HG02885 (cell line): Measurements from ENCODE around the gene MRRF.
"Not testable (repeated sequence)": the region's sequence is repeated elsewhere in the genome, so short reads cannot be mapped to it uniquely, and the experiment has no call there.

Experiments used
- ATAC-seq: cut with Tn5 transposase; IDR thresholded peaks from one replicate; pipeline ENCODE4 v1.9.1; 2021; ENCODE audit warnings: mild to moderate bottlenecking; ENCODE audit not compliant: unreplicated experiment, poor library complexity

Gene MRRF

GRCh38 chr9:122348791-122349190 lies 84.1 kb downstream of the MRRF start:
- no peak for ATAC-seq

DNA sequence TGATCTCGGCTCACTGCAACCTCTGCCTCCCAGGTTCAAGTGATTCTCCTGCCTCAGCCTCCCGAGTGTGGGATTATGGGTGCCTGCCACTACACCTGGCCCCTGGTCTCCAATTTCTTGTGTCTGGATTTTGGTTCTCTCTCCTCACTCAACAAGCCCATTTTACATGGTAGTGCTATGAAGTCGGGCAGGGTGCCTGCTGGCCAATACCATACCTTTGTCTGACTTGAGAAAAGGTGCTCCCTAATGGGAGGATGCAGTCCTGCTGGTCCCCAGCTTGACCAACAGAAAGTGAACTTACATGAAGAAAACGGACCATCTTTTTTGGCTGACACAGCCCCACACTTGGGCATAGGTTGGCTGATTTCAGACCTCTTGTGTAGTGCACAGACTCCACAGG lies 84.5 kb downstream of the MRRF start:
- ATAC-seq, result no peak

GRCh38 chr9:122350577-122351355 lies 86.1 kb downstream of the MRRF start:
- ATAC-seq, result peak; percentile 90

DNA sequence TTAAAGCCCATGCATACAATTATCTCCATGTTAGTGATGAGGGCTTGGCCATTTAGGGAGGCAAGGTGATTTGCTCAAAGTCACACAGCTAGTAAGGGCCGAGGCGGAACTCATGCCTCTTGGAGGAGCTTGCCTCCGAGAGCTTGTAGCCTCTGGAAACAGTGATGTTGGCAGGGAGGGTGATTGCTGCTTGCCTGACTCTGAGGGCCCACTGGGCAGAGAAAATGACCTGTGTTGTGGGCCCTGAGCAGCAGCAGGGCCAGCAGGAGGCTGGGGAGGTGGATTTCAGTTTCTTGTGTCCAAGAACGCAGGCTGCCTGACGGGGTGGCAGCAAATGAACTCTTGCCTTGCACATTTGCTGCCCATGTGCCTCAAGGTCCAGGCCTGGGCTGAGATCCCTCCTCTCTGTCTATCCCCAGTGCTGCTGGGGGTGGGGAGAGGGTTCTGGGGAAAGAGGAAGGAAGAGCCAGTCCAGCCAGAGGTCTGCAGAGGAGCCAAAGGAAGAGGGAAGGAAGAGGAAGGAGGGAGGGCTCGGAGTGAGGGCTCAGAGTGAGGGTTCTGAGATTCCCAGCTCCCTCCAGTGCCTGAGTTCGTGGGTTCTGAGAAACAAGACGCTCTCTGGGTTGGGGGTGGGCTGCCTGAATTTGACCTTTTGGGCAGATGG lies 90.0 kb downstream of the MRRF start:
- no peak for ATAC-seq

DNA sequence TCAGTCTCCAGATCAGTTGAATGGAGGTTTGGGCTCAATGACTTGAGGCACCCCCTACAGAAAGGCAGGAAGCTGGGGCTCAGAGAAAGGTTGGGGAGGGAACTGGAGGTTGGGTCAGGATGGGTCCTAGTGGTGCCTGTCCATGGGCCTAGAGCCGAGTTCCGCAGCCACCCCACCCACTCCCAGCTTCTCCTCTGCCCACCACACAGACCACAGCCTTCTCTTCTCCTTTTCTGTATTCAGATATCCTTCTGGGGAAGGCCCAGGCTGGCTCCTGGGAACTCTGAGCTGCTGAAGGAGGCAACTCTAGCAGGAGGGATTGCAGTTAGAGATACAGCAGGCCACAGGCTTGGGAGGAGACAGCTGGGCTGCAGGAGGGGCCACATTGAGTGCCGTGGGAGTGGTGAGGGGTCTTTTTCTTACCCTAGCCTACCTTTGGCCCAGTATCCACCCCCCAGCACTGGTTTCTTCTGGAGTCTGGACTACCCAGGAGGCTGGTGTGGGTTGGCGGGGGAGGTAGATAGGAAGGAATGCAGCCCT lies 90.7 kb downstream of the MRRF start:
- no peak for ATAC-seq

- no peak for ATAC-seq
Measured at GRCh38 chr9:122356627-122357026, 91.9 kb downstream of the MRRF start.

GRCh38 chr9:122360891-122361290 lies 96.2 kb downstream of the MRRF start:
- no peak for ATAC-seq

GRCh38 chr9:122363131-122363530 lies 98.4 kb downstream of the MRRF start:
- ATAC-seq, result not testable (repeated sequence)

GRCh38 chr9:122364117-122364782 lies 99.6 kb downstream of the MRRF start:
- ATAC-seq, result no peak

DNA sequence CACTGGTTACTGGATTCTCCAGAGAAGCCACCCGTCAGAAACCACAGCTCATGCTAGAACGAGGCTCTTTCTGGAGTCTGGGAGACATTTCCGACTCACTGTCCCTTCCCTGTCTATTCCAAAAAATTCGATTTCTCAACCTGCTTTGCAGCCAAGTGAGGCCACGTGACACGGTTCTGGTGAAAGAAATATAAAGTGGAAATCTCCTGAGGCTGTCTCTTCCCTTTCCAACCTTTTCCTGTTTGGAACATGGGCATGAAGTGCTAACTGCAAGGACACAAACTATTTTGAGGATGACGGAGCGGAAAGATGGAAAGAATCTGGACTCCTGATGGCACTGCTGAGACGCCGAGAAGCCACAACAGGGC lies 100.1 kb downstream of the MRRF start:
- ATAC-seq, result no peak

GRCh38 chr9:122366074-122366660 lies 101.5 kb downstream of the MRRF start:
- no peak for ATAC-seq

- ATAC-seq, result peak; percentile 41
Measured at GRCh38 chr9:122367065-122367464, 102.4 kb downstream of the MRRF start.

GRCh38 chr9:122367774-122368460 lies 103.2 kb downstream of the MRRF start:
- no peak for ATAC-seq

DNA sequence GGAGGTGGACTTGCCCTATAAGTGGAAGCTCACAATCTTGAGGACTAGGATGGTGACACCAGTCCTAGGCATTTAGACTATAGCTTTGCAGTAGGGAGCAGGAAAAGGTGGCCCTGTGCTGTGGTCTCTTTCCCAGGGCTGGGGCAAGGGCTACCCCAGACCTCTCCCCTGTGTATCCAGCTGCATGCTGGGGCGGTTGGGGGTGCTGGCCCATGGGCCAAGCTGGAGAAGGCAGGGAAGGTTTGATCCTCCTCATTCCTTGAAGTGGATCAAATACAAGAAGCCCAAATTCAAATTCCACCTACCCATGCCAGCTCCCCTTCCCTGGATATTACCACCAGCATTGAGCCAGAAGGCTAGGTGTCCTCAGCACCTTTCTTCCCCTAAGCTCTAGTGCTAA lies 104.0 kb downstream of the MRRF start:
- no peak for ATAC-seq

DNA sequence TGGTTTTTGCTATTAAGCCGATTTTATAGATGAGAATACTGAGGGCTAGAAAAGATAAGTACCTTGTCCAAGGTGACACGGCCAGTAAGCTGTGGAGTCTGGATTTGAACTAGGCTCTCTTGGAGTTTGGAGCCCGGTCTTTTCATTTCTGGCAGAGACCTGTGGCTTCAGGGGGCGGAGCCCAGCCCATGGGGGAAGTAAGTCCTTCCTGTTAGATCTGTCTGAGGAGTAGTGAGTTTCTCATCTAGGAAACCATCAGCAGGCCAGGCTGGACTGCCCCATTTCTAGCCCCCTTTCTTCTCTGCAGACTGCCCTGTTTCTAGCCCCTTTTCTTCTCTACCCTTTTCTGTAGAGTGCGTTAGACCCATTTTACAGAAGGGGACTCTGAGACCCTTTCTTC lies 105.6 kb downstream of the MRRF start:
- ATAC-seq, result peak; percentile 33

DNA sequence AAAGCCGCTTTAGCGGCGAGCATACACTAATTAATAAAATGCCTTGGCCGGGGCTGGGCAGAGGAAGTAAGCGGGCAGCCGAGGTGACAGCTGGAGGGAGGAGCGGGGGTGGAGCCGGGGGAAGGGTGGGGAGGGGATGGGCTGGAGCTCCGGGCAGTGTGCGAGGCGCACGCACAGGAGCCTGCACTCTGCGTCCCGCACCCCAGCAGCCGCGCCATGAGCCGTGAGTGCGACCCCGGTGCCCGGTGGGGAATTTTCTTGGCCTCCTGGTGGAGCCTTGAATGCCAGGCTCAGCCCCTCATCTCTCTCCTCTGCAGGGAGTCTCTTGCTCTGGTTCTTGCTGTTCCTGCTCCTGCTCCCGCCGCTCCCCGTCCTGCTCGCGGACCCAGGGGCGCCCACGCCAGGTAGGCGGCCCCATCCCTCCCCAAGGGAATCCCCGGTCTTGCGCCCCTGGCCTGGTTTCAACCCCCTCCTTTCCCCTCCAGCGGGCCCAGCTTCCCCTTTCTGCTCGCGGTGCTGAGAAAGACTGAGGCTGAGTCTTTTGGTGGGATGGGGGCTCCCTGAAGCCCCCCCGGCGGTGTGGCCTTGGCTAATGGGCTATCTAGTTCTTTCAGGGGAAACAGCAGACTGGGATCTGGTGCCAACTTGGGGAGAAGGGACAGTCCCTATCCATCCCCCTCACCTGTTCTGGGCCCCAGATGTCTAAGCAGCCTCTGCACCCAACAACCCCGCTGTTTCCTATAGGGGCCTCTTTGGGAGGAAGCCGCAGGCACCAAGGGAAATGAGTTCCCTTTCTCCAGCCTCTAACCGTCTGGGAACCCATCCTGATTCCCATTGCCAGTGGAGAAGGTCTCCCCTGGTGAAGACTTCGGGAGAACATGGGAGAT lies 106.4 kb downstream of the MRRF start, which contains the start of gene PTGS1:
Gene PTGS1, plus strand, starts transcription at position 156 of the 887 bp plus-strand sequence. Its CDS starts 61 bp downstream, at position 217.
- peak; percentile 64 for ATAC-seq

DNA sequence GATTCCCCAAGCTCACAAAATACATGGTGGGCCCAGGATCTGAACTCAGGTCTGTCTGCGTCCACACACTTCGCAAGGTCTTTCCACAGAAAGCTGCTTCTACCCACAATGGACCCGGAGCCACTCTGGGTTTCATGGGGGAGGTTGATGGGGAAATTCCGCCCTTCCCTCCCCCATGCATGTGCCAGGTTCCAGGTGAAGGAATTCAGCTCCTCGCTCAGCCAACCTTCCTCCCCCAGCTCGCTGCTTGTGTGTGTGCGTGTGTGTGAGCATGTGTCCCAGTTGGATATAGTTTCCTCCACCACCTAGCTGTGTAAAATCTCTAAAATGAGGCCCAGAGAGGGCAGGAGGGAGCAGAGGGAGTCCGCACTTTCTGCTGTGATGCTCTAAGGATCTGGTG lies 107.2 kb downstream of the MRRF start:
- ATAC-seq, result no peak

- ATAC-seq, result no peak
Measured at GRCh38 chr9:122372856-122373845, 108.5 kb downstream of the MRRF start.
